Lower leg skin (tissue), 3 donors: ENCODE data around the gene SPIRE2.

Experiments used
- CTCF ChIP-seq, 3 donors: fragments of 450-650 bp; IDR thresholded peaks; one replicate each; pipeline ENCODE4 v1.5.1; 2016; ENCODE audit warnings: antibody characterized with exemption in 3 of 3, mild to moderate bottlenecking in 3 of 3, moderate library complexity in 2 of 3
- POLR2A ChIP-seq, 2 donors: fragments of 450-650 bp; IDR thresholded peaks; one replicate each; pipeline ENCODE4 v1.6.1; 2016 to 2017; ENCODE audit warnings: antibody characterized with exemption in 2 of 2, mild to moderate bottlenecking in 1 of 2, moderate library complexity in 1 of 2

- TF ChIP-seq CTCF (IDR thresholded peaks at IDR 0.05), result no peak
- TF ChIP-seq POLR2A (IDR thresholded peaks at IDR 0.05), result no peak
Observed at GRCh38 chr16:89902980-89903379, 74.7 kb downstream of the SPIRE2 start.
